ENCODE measurements around the gene SLC22A5. TPM values are rescaled to one million over a fixed set of nuclear protein-coding genes. Genes with fewer than 3 reads are reported as not detected.

The SLC22A5 gene
- total and polyA plus RNA-seq, 2 donors (not counting 3 experiments of a cell fraction or from before 2014, with no cell fraction given): 3.6 to 9.3 TPM

GRCh38 chr5:132327252-132327955, 42.1 kb upstream of the SLC22A5 start:
- H3K79me2 ChIP-seq (ENCODE audit: control insufficient read depth, insufficient read depth, low read length): no peaks in the 10 kb centered on the region
- DNase-seq (ENCODE audit: low read depth, low spot score): no peak
- no peaks in the 10 kb centered on the region for H3K9me1 ChIP-seq (replicated peaks; ENCODE audit: control insufficient read depth, extremely low read depth, insufficient read depth, low read length)
- no peak overlapping the region for H3K4me2 ChIP-seq (ENCODE audit: insufficient read depth, low read length)
- no peaks in the 10 kb centered on the region for H3K36me3 ChIP-seq (ENCODE audit: control insufficient read depth in 2 of 2, extremely low read depth in 1 of 2, insufficient read depth in 2 of 2, low read length in 2 of 2)
- H3K9me3 ChIP-seq (replicated peaks; ENCODE audit: control insufficient read depth, insufficient read depth, low read length): no peaks in the 10 kb centered on the region
- intact Hi-C loops (cut with micrococcal nuclease): no loop called here
- no peaks in the 10 kb centered on the region for H3K4me1 ChIP-seq (ENCODE audit: control insufficient read depth, extremely low read depth, insufficient read depth, low read length)
- ChIA-PET CTCF (interaction anchor here (0.9 to 1.8 kb wide), 5 partner anchors 10 to 89 kb away, joined by 3 to 5 read pairs (median 4); no protein-coding TSS in a partner anchor), POLR2A (no interaction called here)
- H3K9ac ChIP-seq (replicated peaks; ENCODE audit: extremely low read depth, insufficient read depth, low read length): no peak overlapping the region
- no peak overlapping the region for H2AFZ ChIP-seq (ENCODE audit: low read depth, low read length)
- no peak for FAIRE-seq
- no peak overlapping the region for H3K4me3 ChIP-seq (replicated peaks in 1 of 3; ENCODE audit: insufficient read depth in 1 of 3, low read depth in 1 of 3, low read length in 3 of 3)
- dilution Hi-C loops (cut with MboI; ENCODE audit: extremely low pct_ligation_motif_present, low sequenced_read_pairs): no loop called here
- BruUV-seq (replicated peaks): no TSS peak
- no peaks in the 10 kb centered on the region for H3K27me3 ChIP-seq (ENCODE audit: control insufficient read depth in 2 of 2, insufficient read depth in 2 of 2, low read length in 2 of 2)
- no peak overlapping the region for H3K27ac ChIP-seq (ENCODE audit: insufficient read depth, low read depth, low read length)
- no peak for TF ChIP-seq JUN (IDR thresholded peaks at IDR 0.05; ENCODE audit: borderline replicate concordance, insufficient read depth, insufficient read length, low read depth)
- H4K20me1 ChIP-seq (replicated peaks; ENCODE audit: control insufficient read depth, extremely low read depth, insufficient read depth, low read length): no peaks in the 10 kb centered on the region

GRCh38 chr5:132334812-132335211, 34.7 kb upstream of the SLC22A5 start:
- H2AFZ ChIP-seq (ENCODE audit: low read depth, low read length): no peak overlapping the region
- no TSS peak for BruUV-seq (replicated peaks)
- ChIA-PET POLR2A (no interaction called here), CTCF (interaction anchor here (0.7 to 1.7 kb wide), 5 partner anchors 10 to 54 kb away, joined by 3 to 6 read pairs (median 3); partner anchors contain the start of gene SLC22A4)
- no peaks in the 10 kb centered on the region for H3K79me2 ChIP-seq (ENCODE audit: control insufficient read depth, insufficient read depth, low read length)
- TF ChIP-seq CTCF (IDR thresholded peaks at IDR 0.05; ENCODE audit: extremely low read depth in 1 of 2, insufficient read depth in 1 of 2, low read depth in 1 of 2, low read length in 2 of 2): no peak
- TF ChIP-seq FOS (IDR thresholded peaks at IDR 0.05; ENCODE audit: borderline replicate concordance, insufficient read depth, low read length): no peak
- no peak for TF ChIP-seq GATA2 (IDR thresholded peaks at IDR 0.05; ENCODE audit: insufficient read depth, insufficient read length, low read depth, low read length)
- TF ChIP-seq EZH2 (IDR thresholded peaks at IDR 0.05; ENCODE audit: borderline replicate concordance, low read depth, low read length, severe bottlenecking): no peak
- no peak for TF ChIP-seq MAX (IDR thresholded peaks at IDR 0.05; ENCODE audit: insufficient read depth, insufficient read length)
- TF ChIP-seq POLR2AphosphoS5 (IDR thresholded peaks at IDR 0.05; ENCODE audit: insufficient read depth, low read depth, low read length): no peak
- TF ChIP-seq JUN (IDR thresholded peaks at IDR 0.05; ENCODE audit: borderline replicate concordance, insufficient read depth, insufficient read length, low read depth): no peak
- no peak for TF ChIP-seq MYC (IDR thresholded peaks at IDR 0.05; ENCODE audit: low read depth, low read length)
- no peak for TF ChIP-seq POLR2A (IDR thresholded peaks at IDR 0.05; ENCODE audit: low read depth, low read length)
- no peaks in the 10 kb centered on the region for H4K20me1 ChIP-seq (replicated peaks; ENCODE audit: control insufficient read depth, extremely low read depth, insufficient read depth, low read length)
- H3K27me3 ChIP-seq (ENCODE audit: control insufficient read depth in 2 of 2, insufficient read depth in 2 of 2, low read length in 2 of 2): no peaks in the 10 kb centered on the region
- no peaks in the 10 kb centered on the region for H3K9me3 ChIP-seq (replicated peaks; ENCODE audit: control insufficient read depth, insufficient read depth, low read length)
- no peaks in the 10 kb centered on the region for H3K36me3 ChIP-seq (ENCODE audit: control insufficient read depth in 2 of 2, extremely low read depth in 1 of 2, insufficient read depth in 2 of 2, low read length in 2 of 2)
- intact Hi-C loops (cut with micrococcal nuclease) (no loop called here), dilution Hi-C loops (cut with MboI; ENCODE audit: extremely low pct_ligation_motif_present, low sequenced_read_pairs) (no loop called here)
- FAIRE-seq: no peak
- H3K4me2 ChIP-seq (ENCODE audit: insufficient read depth, low read length): peak overlapping the region; percentile 1
- H3K4me1 ChIP-seq (ENCODE audit: control insufficient read depth, extremely low read depth, insufficient read depth, low read length): peaks cover 5% of the 10 kb centered on the region
- H3K9ac ChIP-seq (replicated peaks; ENCODE audit: extremely low read depth, insufficient read depth, low read length): no peak overlapping the region
- DNase-seq (ENCODE audit: low read depth, low spot score): peak; percentile 41
- no peak overlapping the region for H3K27ac ChIP-seq (ENCODE audit: insufficient read depth, low read depth, low read length)
- no peaks in the 10 kb centered on the region for H3K9me1 ChIP-seq (replicated peaks; ENCODE audit: control insufficient read depth, extremely low read depth, insufficient read depth, low read length)
- H3K4me3 ChIP-seq (replicated peaks in 1 of 3; ENCODE audit: insufficient read depth in 1 of 3, low read depth in 1 of 3, low read length in 3 of 3): no peak overlapping the region
